C4-2B (cell line): ENCODE results near the gene PRMT2.

Experiments
- CTCF ChIP-seq: fragments of 450-650 bp; conservative IDR thresholded peaks from 2 replicates; pipeline ENCODE4 v1.5.1; 2017; ENCODE audit warnings: mild to moderate bottlenecking
- ZFX ChIP-seq: fragments of 450-650 bp; IDR thresholded peaks from 2 replicates; pipeline ENCODE4 v1.6.1; 2017

GRCh38 chr21:46628868-46629267, 6.6 kb upstream of the PRMT2 start:
- TF ChIP-seq CTCF, result no peak
- no peak for TF ChIP-seq ZFX
